Epithelial cell of esophagus (primary cell): Measurements from ENCODE around the gene SKAP1.

ENCODE experiments used
- DNase-seq: peaks from one replicate; pipeline ENCODE4 v3.0.0; 2010; ENCODE audit warnings: low read depth
- H3K4me3 ChIP-seq: 2 replicates; pipeline ENCODE4 v1.5.1; 2011; ENCODE audit warnings: mild to moderate bottlenecking, low read length, control low read depth
- TF ChIP-seq, protein P1 (sequence below): IDR thresholded peaks from 2 replicates; pipeline ENCODE4 v1.5.1; 2011; ENCODE audit warnings: low read depth, mild to moderate bottlenecking, low read length, control low read depth, inconsistent platforms; ENCODE audit not compliant: insufficient read depth; ENCODE audit errors: missing control alignments

Gene SKAP1

DNA sequence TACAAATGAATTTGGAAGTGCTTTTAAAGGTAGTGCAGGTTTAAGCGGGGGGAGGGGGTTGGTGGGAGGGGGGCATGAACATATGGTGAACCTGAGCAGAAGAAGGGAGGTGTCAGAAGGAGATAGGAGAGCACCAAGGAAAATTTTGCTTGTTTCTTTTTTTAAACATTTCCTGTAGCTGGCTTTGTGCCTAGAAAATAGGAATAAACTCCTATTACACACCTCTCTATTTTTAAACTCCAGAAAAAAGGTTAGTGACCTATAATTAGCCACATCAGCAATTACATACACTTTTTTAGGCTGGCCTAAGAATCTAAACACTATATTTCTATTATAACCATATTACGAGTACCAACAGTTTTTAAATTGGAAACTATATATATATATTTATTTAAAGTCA, 159.1 kb downstream of the SKAP1 start:
- H3K4me3 ChIP-seq, result no peak overlapping the region
- DNase-seq, result no peak
- TF ChIP-seq, protein P1, sequence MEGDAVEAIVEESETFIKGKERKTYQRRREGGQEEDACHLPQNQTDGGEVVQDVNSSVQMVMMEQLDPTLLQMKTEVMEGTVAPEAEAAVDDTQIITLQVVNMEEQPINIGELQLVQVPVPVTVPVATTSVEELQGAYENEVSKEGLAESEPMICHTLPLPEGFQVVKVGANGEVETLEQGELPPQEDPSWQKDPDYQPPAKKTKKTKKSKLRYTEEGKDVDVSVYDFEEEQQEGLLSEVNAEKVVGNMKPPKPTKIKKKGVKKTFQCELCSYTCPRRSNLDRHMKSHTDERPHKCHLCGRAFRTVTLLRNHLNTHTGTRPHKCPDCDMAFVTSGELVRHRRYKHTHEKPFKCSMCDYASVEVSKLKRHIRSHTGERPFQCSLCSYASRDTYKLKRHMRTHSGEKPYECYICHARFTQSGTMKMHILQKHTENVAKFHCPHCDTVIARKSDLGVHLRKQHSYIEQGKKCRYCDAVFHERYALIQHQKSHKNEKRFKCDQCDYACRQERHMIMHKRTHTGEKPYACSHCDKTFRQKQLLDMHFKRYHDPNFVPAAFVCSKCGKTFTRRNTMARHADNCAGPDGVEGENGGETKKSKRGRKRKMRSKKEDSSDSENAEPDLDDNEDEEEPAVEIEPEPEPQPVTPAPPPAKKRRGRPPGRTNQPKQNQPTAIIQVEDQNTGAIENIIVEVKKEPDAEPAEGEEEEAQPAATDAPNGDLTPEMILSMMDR, result no peak

DNA sequence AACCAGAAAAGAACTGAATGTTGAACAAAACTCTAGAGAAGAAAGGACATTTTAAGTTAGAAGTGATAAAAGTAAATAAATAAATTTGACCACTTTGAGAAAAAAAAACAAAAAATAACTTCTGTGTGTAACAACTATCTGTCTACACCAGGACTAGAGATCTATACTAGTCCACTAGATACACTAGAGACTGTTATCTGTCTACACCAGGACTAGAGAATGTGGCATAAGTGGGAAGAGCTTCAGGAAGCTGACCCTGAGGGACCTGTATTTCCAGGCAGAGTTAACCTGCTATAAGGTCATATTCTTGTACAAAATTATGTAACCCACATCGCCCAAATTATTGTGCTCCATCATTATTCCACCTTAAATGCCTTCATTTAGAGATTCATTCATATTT, 160.8 kb downstream of the SKAP1 start:
- DNase-seq, result no peak
- TF ChIP-seq, protein P1, result no peak
- H3K4me3 ChIP-seq, result no peak overlapping the region

GRCh38 chr17:48263731-48264035, 166.3 kb downstream of the SKAP1 start:
- no peak for DNase-seq
- TF ChIP-seq, protein P1, result no peak
- no peak overlapping the region for H3K4me3 ChIP-seq

- TF ChIP-seq, protein P1, result peak; percentile 41
- peak; percentile 27 for DNase-seq
- no peak overlapping the region for H3K4me3 ChIP-seq
Measured at GRCh38 chr17:48262982-48263730, 166.9 kb downstream of the SKAP1 start.

DNA sequence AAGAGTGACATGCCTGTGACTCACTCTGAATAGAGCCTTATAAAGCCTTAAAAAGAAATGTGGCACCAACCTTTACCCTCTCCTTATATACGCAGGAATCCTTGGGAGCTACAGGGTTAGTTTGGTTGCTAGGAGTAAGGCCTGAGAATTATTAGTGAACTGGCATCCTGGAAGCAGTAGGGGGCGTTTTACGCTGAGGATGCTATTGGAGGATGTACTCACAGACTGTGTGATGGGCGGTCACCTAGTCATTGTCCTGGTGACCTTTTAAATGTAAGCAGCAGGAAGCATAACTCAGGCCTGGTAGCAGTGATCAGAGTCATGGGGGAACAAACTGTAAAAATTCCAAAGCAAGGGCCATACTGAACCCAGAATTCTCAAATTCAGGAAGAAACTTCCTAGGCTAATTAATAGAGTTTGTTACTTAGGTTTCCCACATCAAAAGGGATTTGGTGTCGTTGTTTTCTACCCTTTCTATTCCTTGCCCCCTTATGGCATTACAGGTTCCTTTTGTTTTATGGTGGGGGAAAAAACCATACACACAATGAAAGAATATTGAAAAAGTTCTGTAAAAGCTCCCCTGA, 168.6 kb downstream of the SKAP1 start:
- TF ChIP-seq, protein P1, result peak; percentile 58
- DNase-seq, result peak; percentile 33
- no peak overlapping the region for H3K4me3 ChIP-seq

DNA sequence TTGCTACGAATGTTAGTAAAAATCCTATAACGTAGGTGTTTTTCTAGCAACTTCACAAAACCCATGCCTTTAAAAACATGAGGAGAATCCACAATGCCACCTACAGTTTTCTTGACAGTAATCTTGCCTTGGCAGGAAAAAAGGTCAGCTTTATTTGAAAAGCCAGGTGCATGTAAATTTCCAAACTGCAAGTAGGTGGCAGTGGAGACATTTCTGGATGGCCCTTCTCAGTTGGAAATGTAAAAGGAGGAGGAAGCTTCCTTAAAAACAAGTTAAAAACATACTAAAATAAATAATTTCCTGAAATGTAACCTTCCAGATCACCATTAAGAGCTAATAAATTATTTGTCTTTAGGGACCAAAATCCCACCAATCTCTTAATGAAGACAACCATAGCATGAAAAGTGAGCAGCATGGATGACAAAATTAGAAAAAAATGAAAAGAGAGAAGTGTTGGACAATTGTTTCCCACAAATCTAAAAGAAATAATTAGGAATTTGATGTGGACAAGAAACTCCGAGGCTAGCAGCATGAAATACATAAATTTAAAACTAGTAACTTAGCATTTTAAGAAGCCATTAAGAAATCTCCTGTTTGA, 170.2 kb downstream of the SKAP1 start:
- DNase-seq, result peak; percentile 56
- TF ChIP-seq, protein P1, result peak; percentile 72
- H3K4me3 ChIP-seq, result no peak overlapping the region

- no peak for DNase-seq
- TF ChIP-seq, protein P1, result no peak
- H3K4me3 ChIP-seq, result no peak overlapping the region
Measured at GRCh38 chr17:48258331-48258730, 171.7 kb downstream of the SKAP1 start.
